HEK293 (cell line): ENCODE results near the gene SYNC.

ENCODE experiments used
- FEZF1 ChIP-seq: fragments of 450-650 bp; formaldehyde crosslinking; IDR thresholded peaks from 2 replicates; pipeline ENCODE4 v1.5.1; 2016; ENCODE audit warnings: missing biosample characterization, missing genetic modification characterization
- YY1 ChIP-seq: fragments of 450-650 bp; formaldehyde crosslinking; IDR thresholded peaks from 2 replicates; pipeline ENCODE4 v1.5.1; 2018; ENCODE audit warnings: missing biosample characterization, missing genetic modification characterization
- ZNF155 ChIP-seq: fragments of 450-650 bp; formaldehyde crosslinking; IDR thresholded peaks from 2 replicates; pipeline ENCODE4 v1.5.1; 2016; ENCODE audit warnings: missing biosample characterization, missing genetic modification characterization
- ZNF16 ChIP-seq: fragments of 450-650 bp; formaldehyde crosslinking; IDR thresholded peaks from 2 replicates; pipeline ENCODE4 v1.5.1; 2016; ENCODE audit warnings: low read depth, missing biosample characterization, missing genetic modification characterization
- ZNF239 ChIP-seq: fragments of 450-650 bp; formaldehyde crosslinking; IDR thresholded peaks from 2 replicates; pipeline ENCODE4 v1.5.1; 2016; ENCODE audit warnings: missing biosample characterization, missing genetic modification characterization
- ZNF280C ChIP-seq: fragments of 450-650 bp; formaldehyde crosslinking; IDR thresholded peaks from 2 replicates; pipeline ENCODE4 v1.5.1; 2016; ENCODE audit warnings: missing biosample characterization, missing genetic modification characterization
- ZNF324 ChIP-seq: fragments of 450-650 bp; formaldehyde crosslinking; IDR thresholded peaks from 2 replicates; pipeline ENCODE4 v1.5.1; 2016; ENCODE audit warnings: missing biosample characterization, missing genetic modification characterization
- ZNF501 ChIP-seq: fragments of 450-650 bp; formaldehyde crosslinking; IDR thresholded peaks from 2 replicates; pipeline ENCODE4 v1.5.1; 2016; ENCODE audit warnings: missing biosample characterization, missing genetic modification characterization
- ZNF777 ChIP-seq: fragments of 450-650 bp; formaldehyde crosslinking; IDR thresholded peaks from 2 replicates; pipeline ENCODE4 v1.5.1; 2017; ENCODE audit warnings: missing biosample characterization, missing genetic modification characterization, borderline replicate concordance
- TF ChIP-seq, protein P1 (sequence below): fragments of 450-650 bp; formaldehyde crosslinking; IDR thresholded peaks from 2 replicates; pipeline ENCODE4 v1.5.1; 2016; ENCODE audit warnings: missing biosample characterization, missing genetic modification characterization
- TF ChIP-seq, protein P2 (sequence below): fragments of 450-650 bp; formaldehyde crosslinking; IDR thresholded peaks from 2 replicates; pipeline ENCODE4 v1.5.1; 2016; ENCODE audit warnings: missing biosample characterization, missing genetic modification characterization
- TF ChIP-seq, protein P3 (sequence below): fragments of 450-650 bp; formaldehyde crosslinking; IDR thresholded peaks from 2 replicates; pipeline ENCODE4 v1.5.1; 2016; ENCODE audit warnings: missing biosample characterization, missing genetic modification characterization
- TF ChIP-seq, protein P4 (sequence below): sonication (generic); formaldehyde crosslinking; IDR thresholded peaks from 2 replicates; pipeline ENCODE4 v1.8.1; 2022; ENCODE audit warnings: mild to moderate bottlenecking, moderate library complexity, missing genetic modification reagents
- TF ChIP-seq, protein P5 (sequence below): fragments of 450-650 bp; formaldehyde crosslinking; IDR thresholded peaks from 2 replicates; pipeline ENCODE4 v1.5.1; 2016; ENCODE audit warnings: missing biosample characterization, missing genetic modification characterization

DNA sequence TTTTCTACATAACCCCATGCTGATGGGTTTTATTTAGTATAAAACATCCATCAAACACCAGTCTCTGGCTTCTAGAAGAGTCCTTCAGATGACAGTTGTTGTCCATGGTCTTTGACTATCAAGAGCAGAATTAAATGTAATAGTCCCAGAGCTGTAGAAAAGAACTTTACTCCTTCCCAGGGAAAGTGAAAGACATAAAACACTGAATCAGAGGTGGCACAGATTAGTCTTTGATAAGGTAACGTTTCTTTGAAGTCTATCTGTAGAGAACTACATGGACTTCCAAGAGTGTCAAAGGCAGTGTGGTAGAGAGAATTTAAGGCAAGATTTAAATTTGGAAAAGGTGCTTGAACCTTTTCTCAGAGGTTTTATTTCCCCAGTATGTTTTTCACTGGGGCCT is 21.9 kb downstream of the SYNC start:
- TF ChIP-seq, protein P1, sequence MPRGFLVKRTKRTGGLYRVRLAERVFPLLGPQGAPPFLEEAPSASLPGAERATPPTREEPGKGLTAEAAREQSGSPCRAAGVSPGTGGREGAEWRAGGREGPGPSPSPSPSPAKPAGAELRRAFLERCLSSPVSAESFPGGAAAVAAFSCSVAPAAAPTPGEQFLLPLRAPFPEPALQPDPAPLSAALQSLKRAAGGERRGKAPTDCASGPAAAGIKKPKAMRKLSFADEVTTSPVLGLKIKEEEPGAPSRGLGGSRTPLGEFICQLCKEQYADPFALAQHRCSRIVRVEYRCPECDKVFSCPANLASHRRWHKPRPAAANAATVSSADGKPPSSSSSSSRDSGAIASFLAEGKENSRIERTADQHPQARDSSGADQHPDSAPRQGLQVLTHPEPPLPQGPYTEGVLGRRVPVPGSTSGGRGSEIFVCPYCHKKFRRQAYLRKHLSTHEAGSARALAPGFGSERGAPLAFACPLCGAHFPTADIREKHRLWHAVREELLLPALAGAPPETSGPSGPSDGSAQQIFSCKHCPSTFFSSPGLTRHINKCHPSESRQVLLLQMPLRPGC (tag by site-specific recombination): no peak
- TF ChIP-seq, protein P2, sequence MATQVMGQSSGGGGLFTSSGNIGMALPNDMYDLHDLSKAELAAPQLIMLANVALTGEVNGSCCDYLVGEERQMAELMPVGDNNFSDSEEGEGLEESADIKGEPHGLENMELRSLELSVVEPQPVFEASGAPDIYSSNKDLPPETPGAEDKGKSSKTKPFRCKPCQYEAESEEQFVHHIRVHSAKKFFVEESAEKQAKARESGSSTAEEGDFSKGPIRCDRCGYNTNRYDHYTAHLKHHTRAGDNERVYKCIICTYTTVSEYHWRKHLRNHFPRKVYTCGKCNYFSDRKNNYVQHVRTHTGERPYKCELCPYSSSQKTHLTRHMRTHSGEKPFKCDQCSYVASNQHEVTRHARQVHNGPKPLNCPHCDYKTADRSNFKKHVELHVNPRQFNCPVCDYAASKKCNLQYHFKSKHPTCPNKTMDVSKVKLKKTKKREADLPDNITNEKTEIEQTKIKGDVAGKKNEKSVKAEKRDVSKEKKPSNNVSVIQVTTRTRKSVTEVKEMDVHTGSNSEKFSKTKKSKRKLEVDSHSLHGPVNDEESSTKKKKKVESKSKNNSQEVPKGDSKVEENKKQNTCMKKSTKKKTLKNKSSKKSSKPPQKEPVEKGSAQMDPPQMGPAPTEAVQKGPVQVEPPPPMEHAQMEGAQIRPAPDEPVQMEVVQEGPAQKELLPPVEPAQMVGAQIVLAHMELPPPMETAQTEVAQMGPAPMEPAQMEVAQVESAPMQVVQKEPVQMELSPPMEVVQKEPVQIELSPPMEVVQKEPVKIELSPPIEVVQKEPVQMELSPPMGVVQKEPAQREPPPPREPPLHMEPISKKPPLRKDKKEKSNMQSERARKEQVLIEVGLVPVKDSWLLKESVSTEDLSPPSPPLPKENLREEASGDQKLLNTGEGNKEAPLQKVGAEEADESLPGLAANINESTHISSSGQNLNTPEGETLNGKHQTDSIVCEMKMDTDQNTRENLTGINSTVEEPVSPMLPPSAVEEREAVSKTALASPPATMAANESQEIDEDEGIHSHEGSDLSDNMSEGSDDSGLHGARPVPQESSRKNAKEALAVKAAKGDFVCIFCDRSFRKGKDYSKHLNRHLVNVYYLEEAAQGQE (tag by site-specific recombination): no peak
- TF ChIP-seq, protein P3, sequence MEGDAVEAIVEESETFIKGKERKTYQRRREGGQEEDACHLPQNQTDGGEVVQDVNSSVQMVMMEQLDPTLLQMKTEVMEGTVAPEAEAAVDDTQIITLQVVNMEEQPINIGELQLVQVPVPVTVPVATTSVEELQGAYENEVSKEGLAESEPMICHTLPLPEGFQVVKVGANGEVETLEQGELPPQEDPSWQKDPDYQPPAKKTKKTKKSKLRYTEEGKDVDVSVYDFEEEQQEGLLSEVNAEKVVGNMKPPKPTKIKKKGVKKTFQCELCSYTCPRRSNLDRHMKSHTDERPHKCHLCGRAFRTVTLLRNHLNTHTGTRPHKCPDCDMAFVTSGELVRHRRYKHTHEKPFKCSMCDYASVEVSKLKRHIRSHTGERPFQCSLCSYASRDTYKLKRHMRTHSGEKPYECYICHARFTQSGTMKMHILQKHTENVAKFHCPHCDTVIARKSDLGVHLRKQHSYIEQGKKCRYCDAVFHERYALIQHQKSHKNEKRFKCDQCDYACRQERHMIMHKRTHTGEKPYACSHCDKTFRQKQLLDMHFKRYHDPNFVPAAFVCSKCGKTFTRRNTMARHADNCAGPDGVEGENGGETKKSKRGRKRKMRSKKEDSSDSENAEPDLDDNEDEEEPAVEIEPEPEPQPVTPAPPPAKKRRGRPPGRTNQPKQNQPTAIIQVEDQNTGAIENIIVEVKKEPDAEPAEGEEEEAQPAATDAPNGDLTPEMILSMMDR: no peak
- TF ChIP-seq YY1 (tag by site-specific recombination): no peak
- no peak for TF ChIP-seq ZNF501
- no peak for TF ChIP-seq ZNF239 (tag by site-specific recombination)
- TF ChIP-seq FEZF1 (tag by site-specific recombination): no peak
- TF ChIP-seq ZNF777 (tag by site-specific recombination): no peak
- no peak for TF ChIP-seq ZNF155
- TF ChIP-seq, protein P4, sequence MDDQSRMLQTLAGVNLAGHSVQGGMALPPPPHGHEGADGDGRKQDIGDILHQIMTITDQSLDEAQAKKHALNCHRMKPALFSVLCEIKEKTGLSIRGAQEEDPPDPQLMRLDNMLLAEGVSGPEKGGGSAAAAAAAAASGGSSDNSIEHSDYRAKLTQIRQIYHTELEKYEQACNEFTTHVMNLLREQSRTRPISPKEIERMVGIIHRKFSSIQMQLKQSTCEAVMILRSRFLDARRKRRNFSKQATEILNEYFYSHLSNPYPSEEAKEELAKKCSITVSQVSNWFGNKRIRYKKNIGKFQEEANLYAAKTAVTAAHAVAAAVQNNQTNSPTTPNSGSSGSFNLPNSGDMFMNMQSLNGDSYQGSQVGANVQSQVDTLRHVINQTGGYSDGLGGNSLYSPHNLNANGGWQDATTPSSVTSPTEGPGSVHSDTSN: no peak
- TF ChIP-seq ZNF280C (tag by site-specific recombination): no peak
- TF ChIP-seq, protein P5, sequence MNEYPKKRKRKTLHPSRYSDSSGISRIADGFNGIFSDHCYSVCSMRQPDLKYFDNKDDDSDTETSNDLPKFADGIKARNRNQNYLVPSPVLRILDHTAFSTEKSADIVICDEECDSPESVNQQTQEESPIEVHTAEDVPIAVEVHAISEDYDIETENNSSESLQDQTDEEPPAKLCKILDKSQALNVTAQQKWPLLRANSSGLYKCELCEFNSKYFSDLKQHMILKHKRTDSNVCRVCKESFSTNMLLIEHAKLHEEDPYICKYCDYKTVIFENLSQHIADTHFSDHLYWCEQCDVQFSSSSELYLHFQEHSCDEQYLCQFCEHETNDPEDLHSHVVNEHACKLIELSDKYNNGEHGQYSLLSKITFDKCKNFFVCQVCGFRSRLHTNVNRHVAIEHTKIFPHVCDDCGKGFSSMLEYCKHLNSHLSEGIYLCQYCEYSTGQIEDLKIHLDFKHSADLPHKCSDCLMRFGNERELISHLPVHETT: no peak
- no peak for TF ChIP-seq ZNF324 (tag by site-specific recombination)
- TF ChIP-seq ZNF16: no peak
